HCT116 (cell line): ENCODE data around the gene TMEM51. TPM values are rescaled to one million over a fixed set of nuclear protein-coding genes. Genes with fewer than 3 reads are reported as not detected.

Experiments used
- ATAC-seq: fragments of 200-7000 bp; cut with Tn5 transposase; 2 replicates; pipeline ENCODE4 v1.9.1; 2020; ENCODE audit warnings: mild to moderate bottlenecking, moderate library complexity
- BruUV-seq: library from RNA; stranded (reverse); fragments of 400-500 nt; replicated peaks from 2 replicates; lab custom pipeline; 2021; lab: Mats Ljungman, UMichigan
- CTCF ChIA-PET: fragments of 300-600 bp; sonication (Branson Sonifier 250); formaldehyde crosslinking; loops from one replicate; lab custom pipeline; 2021; ENCODE audit warnings: antibody characterized with exemption; lab: Charles Lee
- POLR2A ChIA-PET: fragments of 300-600, 350-600 bp; sonication (Branson Sonifier 250); formaldehyde crosslinking; loops from one replicate; lab custom pipeline; 2021; ENCODE audit warnings: antibody characterized with exemption; lab: Charles Lee
- RAD21 ChIA-PET, 2 experiments: fragments of 300-600 bp; sonication (Branson Sonifier 250); formaldehyde crosslinking; loops; one replicate each; lab custom pipeline; 2023; ENCODE audit warnings: low total read pairs in 2 of 2; ENCODE audit not compliant: uncharacterized antibody in 2 of 2, unreplicated experiment in 2 of 2, low non-redundant PET in 1 of 2; lab: Charles Lee
- DNase-seq: peaks from one replicate; pipeline ENCODE4 v3.0.0-alpha.2; 2010; ENCODE audit warnings: low read depth, low spot score
- H2AFZ ChIP-seq: fragments of 200-600 bp; shearing (Covaris generic), sonication (generic); 2 replicates; pipeline ENCODE4 v1.6.1; 2017; ENCODE audit warnings: low read depth, mixed run types, mixed read lengths, antibody characterized with exemption, low read length; ENCODE audit not compliant: poor library complexity, severe bottlenecking
- H3K27ac ChIP-seq: 2 replicates; pipeline ENCODE4 v1.5.1; 2012; ENCODE audit warnings: low read depth, low read length
- H3K27me3 ChIP-seq: fragments of 200-600 bp; sonication (generic); 2 replicates; pipeline ENCODE4 v1.6.1; 2016; ENCODE audit warnings: mixed run types, low read length, mixed read lengths; ENCODE audit not compliant: insufficient read depth
- H3K36me3 ChIP-seq, 2 experiments: fragments of 200-500 bp in 1 of 2; fragments of 200-600 bp in 1 of 2; sonication (Bioruptor generic) in 1 of 2; sonication (generic) in 1 of 2; 2 replicates each; pipeline versions ENCODE4 v1.5.1 to v1.6.1; 2014 to 2016; ENCODE audit warnings: low read length in 2 of 2, inconsistent platforms in 1 of 2, mixed read lengths in 1 of 2, mixed run types in 1 of 2; ENCODE audit not compliant: insufficient read depth in 2 of 2, control insufficient read depth in 1 of 2
- H3K4me1 ChIP-seq, 2 experiments: fragments of 200-600 bp in 1 of 2; sonication (generic) in 1 of 2; 2 replicates each; pipeline versions ENCODE4 v1.5.1 to v1.6.1; 2012 to 2017; ENCODE audit warnings: low read length in 2 of 2, inconsistent platforms in 1 of 2, mild to moderate bottlenecking in 1 of 2, mixed read lengths in 1 of 2, mixed run types in 1 of 2, moderate library complexity in 1 of 2; ENCODE audit not compliant: insufficient read depth in 2 of 2, control insufficient read depth in 1 of 2
- H3K4me2 ChIP-seq: fragments of 200-600 bp; sonication (generic); 2 replicates; pipeline ENCODE4 v1.6.1; 2017; ENCODE audit warnings: mixed run types, low read length, mixed read lengths
- H3K4me3 ChIP-seq, 2 experiments: fragments of 200-600 bp in 1 of 2; sonication (generic) in 1 of 2; replicated peaks in 1 of 2; 2 replicates each; pipeline ENCODE4 v1.5.1; 2011 to 2016; ENCODE audit warnings: low read length in 2 of 2, control low read depth in 1 of 2, low read depth in 1 of 2, mild to moderate bottlenecking in 1 of 2, mixed read lengths in 1 of 2, mixed run types in 1 of 2
- H3K79me2 ChIP-seq: fragments of 200-600 bp; sonication (generic); 2 replicates; pipeline ENCODE4 v1.6.1; 2017; ENCODE audit warnings: mild to moderate bottlenecking, mixed run types, low read length, moderate library complexity, mixed read lengths; ENCODE audit not compliant: insufficient read depth
- H3K9ac ChIP-seq: fragments of 200-600 bp; sonication (generic); 2 replicates; pipeline ENCODE4 v1.6.1; 2016; ENCODE audit warnings: low read length, mixed read lengths
- H3K9me2 ChIP-seq: fragments of 200-600 bp; sonication (generic), shearing (Covaris generic); 2 replicates; pipeline ENCODE4 v1.6.1; 2017; ENCODE audit warnings: mixed run types, mild to moderate bottlenecking, moderate library complexity; ENCODE audit not compliant: insufficient read depth
- H3K9me3 ChIP-seq, 2 experiments: fragments of 200-500 bp in 1 of 2; fragments of 200-600 bp in 1 of 2; sonication (Bioruptor generic) in 1 of 2; sonication (generic) in 1 of 2; 2 replicates each; pipeline ENCODE4 v1.6.1; 2014 to 2017; ENCODE audit warnings: low read length in 2 of 2, mixed read lengths in 2 of 2, inconsistent platforms in 1 of 2, low read depth in 1 of 2, mild to moderate bottlenecking in 1 of 2, mixed run types in 1 of 2, moderate library complexity in 1 of 2; ENCODE audit not compliant: control insufficient read depth in 1 of 2, insufficient read depth in 1 of 2
- H4K20me1 ChIP-seq: fragments of 200-600 bp; sonication (generic), shearing (Covaris generic); 2 replicates; pipeline ENCODE4 v1.6.1; 2017; ENCODE audit warnings: mixed run types, mild to moderate bottlenecking, moderate library complexity; ENCODE audit not compliant: insufficient read depth
- CBX3 ChIP-seq: IDR thresholded peaks from 2 replicates; pipeline ENCODE4 v1.6.1; 2012; ENCODE audit warnings: low read depth
- CTCF ChIP-seq, 3 experiments: fragments of 200-600 bp in 1 of 3; sonication (generic) in 1 of 3; IDR thresholded peaks in 2 of 3; conservative IDR thresholded peaks in 1 of 3; 2 replicates each; pipeline ENCODE4 v1.5.1; 2012 to 2017; ENCODE audit warnings: low read depth in 2 of 3, low read length in 2 of 3, antibody characterized with exemption in 1 of 3, borderline replicate concordance in 1 of 3, control low read depth in 1 of 3, mild to moderate bottlenecking in 1 of 3, mixed read lengths in 1 of 3, mixed run types in 1 of 3, moderate library complexity in 1 of 3; ENCODE audit not compliant: insufficient read depth in 1 of 3
- ZBTB33 ChIP-seq: IDR thresholded peaks from 2 replicates; pipeline ENCODE4 v1.6.1; 2011; ENCODE audit warnings: mild to moderate bottlenecking, low read length, moderate library complexity; ENCODE audit not compliant: insufficient replicate concordance; ENCODE audit errors: extremely low read depth
- intact Hi-C: fragments of 100-400 bp; cut with micrococcal nuclease; formaldehyde crosslinking; loops from 2 replicates; pipeline ENCODE4 v1.10.0; 2022
- total RNA-seq: library from RNA; stranded (reverse); gene quantifications from one replicate; pipeline ENCODE4 v1.2.1, GENCODE V29; 2021; ENCODE audit not compliant: unreplicated experiment

TMEM51 gene
- total RNA-seq, 1 experiment from 2014 or later = 16.6 TPM

- no peak for TF ChIP-seq ZBTB33
These were observed 102.1 kb downstream of the TMEM51 start (continued) for GRCh38 chr1:15255582-15256149.

GRCh38 chr1:15256584-15256983 is 103.0 kb downstream of the TMEM51 start:
- intact Hi-C loops = no loop called here
- no peak overlapping the region for H3K4me3 ChIP-seq
- CTCF ChIA-PET = no interaction called here

More at GRCh38 chr1:15256584-15256983, 103.0 kb downstream of the TMEM51 start:
- ChIA-PET RAD21 (no interaction called here), POLR2A (interaction anchor here (1.2 kb wide), 1 partner anchor 9 kb away, joined by 3 read pairs; the partner anchor contains the start of gene FHAD1)
- no peak for ATAC-seq
- H2AFZ ChIP-seq = no peak overlapping the region
- H3K4me2 ChIP-seq = no peak overlapping the region
- peaks cover 23 to 41% of the 10 kb centered on the region in 2 experiments for H3K4me1 ChIP-seq
- H3K36me3 ChIP-seq = no peaks in the 10 kb centered on the region
- H3K9ac ChIP-seq = no peak overlapping the region
- H3K27me3 ChIP-seq = no peaks in the 10 kb centered on the region
- no peaks in the 10 kb centered on the region for H3K9me2 ChIP-seq
- no peak overlapping the region for H3K27ac ChIP-seq
- TF ChIP-seq CBX3 = no peak
- TF ChIP-seq CTCF (IDR thresholded peaks at IDR 0.05 in 2 of 3, conservative IDR thresholded peaks at IDR 0.05 in 1 of 3; ENCODE audit: borderline replicate concordance in 1 of 3, insufficient read depth in 1 of 3, low read depth in 2 of 3, low read length in 2 of 3) = no peak
- H3K79me2 ChIP-seq = no peaks in the 10 kb centered on the region
- no peaks in the 10 kb centered on the region for H3K9me3 ChIP-seq
- H4K20me1 ChIP-seq = no peaks in the 10 kb centered on the region
- no peak for DNase-seq
- BruUV-seq = no TSS peak
